ENCODE results near the gene NEURL1B.
A peak's percentile ranks its signal among the peaks of the same experiment; 100 is the strongest.
"Not testable (repeated sequence)": the region's sequence is repeated elsewhere in the genome, so short reads cannot be mapped to it uniquely, and the experiment has no call there.

NEURL1B gene

DNA sequence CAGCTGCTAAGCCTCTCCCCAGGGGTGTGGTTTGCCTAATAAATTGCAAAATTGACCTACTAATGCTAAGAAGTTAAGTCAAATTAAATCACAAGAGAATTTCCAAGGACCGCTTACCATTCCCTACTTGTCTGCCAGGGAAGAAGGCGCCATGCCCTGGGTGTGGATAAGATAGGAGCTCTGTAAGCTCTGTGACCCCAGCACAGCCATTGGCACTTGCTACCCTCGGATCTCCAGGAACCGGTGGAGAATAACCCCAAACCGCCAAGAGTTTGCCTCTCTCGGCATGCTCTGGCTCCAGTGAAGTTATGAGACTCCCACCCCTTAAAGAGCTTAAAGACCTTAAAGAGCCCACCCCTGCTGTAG lies 58.9 kb downstream of the NEURL1B start:
- no peak for DNase-seq

GRCh38 chr5:172700365-172701290 lies 59.6 kb downstream of the NEURL1B start:
- no peak for DNase-seq

GRCh38 chr5:172701291-172701656 lies 60.2 kb downstream of the NEURL1B start:
- DNase-seq, result no peak

- no peak for DNase-seq
Measured at GRCh38 chr5:172703952-172704351, 62.9 kb downstream of the NEURL1B start.

DNA sequence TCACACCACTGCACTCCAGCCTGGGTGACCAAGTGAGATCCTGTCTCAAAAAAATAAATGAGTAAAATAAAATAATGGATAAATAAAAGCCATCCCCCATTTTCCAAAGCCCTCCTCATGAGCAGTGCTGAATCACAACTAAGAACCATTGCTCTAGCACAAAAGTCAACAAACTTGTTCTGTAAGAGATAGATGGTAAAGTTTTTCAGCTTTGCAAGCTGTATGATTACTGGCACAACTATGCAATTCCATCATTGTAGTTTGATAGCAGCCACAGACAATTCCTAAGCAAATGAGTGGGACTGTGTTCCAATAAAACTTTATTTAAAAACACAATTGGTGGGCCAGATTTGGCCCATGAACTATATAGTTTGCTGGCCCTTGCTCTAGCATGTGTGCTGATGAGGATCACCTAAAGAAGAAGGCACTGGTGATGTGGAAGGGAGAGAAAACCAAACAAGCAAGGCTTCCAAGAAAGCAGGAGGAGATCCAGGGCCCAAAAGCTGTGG lies 64.6 kb downstream of the NEURL1B start:
- DNase-seq, result no peak

DNA sequence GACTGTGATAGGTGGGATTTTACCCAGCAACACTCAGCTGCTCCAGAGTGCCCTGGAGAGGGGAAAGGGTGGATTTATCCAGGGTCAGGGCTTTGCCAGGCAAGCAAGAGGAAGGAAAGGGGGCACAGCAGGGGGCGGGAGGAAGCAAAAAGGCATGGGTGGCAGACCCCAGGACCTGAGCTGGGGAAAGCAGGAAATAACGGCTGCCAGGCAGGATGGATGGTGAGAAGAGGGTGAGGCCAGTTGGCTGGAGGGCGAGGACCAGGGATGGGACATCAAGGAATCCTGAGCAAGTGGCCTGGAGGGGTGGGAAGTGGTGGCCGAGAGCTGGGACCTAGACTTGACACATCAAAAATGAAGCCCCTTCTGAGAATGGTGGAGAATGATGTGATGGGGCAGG lies 65.7 kb downstream of the NEURL1B start:
- DNase-seq, result no peak

- no peak for DNase-seq
Measured at GRCh38 chr5:172707285-172708182, 66.5 kb downstream of the NEURL1B start.

GRCh38 chr5:172708183-172708505 lies 67.1 kb downstream of the NEURL1B start:
- no peak for DNase-seq

GRCh38 chr5:172710676-172711075 lies 69.6 kb downstream of the NEURL1B start:
- no peak for DNase-seq

- DNase-seq, result not testable (repeated sequence)
Measured at GRCh38 chr5:172711321-172711861, 70.3 kb downstream of the NEURL1B start.

DNA sequence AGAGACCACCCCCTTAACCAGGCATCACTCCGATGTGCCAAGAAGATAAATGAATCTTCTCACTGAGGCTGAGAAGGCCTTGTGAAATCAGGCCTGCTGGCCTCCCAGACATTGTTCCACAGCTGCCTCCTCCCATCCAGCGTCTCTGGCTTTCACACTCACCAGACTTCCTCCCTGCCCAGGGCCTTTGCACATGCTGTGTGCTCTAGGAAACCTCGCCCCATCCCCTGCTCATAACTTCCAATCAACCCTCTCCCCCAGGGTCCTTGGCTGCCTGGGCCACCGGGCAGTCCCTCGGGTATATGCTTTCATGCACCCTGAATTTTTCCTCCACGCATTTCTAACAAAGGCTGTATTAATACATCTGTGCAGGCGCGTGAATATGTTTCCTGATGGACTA lies 71.5 kb downstream of the NEURL1B start:
- no peak for DNase-seq

DNA sequence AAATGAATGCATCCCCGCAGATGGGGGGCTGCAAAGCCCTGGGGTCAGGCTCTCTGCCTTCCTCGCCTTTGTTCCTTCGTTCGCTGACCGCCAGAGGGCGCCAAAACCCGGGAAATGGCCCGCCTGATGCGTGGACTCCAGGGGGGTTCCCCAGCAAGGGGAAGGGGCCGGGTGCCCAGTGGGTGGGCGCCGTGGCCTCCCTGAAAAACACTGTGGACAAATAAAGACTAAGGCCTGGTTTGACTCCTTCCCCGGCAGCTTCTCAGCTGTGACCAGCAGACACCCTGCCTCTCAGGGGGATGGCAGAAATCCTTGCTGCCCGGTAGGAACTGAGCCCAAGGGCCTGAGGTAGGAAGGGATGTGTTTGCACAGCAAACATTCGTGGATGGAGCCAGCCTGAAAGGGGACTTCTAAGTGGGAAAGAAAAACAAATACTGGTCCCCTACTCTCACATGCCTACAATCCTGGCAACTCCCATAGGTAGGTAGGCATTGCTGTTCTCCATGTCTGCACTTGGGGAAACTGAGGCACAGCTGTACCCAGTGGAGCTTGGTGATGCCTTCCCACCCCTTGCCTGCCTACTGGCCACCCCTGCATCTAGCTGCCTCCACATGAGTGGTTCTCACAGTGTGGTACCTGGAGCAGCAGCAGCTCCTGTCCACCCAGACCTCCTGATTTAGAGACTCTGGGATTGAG lies 72.2 kb downstream of the NEURL1B start:
- peak; percentile 74 for DNase-seq

DNA sequence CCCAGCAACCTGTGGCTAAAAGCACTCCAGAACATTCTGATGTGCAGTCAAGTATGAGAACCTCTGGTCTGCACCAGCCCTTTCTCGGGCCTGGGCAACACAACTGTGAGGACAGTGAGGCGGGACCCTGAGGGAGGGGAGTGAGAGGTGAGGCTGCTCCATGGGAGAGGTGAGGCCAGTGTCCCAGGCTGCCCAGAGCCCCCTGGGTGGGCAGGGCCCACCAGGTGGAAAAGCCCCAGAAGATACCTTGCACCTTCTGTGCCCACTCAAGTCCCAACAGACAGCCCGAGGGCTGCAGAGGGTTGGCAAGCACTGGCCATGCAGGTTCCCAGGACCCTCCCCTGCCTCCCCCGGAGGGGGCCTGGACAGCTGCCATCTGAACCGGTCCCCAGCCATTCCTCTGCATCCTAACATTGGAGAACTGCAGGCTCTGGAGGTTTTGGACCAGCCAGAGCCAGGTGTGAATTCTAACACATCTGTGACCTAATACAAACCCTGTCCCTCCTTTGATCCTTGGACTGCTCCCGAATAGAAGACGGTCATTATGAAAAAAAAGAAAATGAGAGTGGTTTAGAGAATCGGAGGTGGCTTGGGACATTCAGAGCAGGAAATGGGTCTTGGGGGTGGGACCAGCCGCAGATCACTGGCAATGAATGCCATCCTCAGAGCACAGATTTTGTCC lies 72.9 kb downstream of the NEURL1B start:
- DNase-seq, result no peak

- peak; percentile 63 for DNase-seq
Measured at GRCh38 chr5:172714491-172715420, 73.7 kb downstream of the NEURL1B start.

- DNase-seq, result no peak
Measured at GRCh38 chr5:172715421-172715780, 74.3 kb downstream of the NEURL1B start.

GRCh38 chr5:172715931-172716682 lies 75.0 kb downstream of the NEURL1B start:
- no peak for DNase-seq

DNA sequence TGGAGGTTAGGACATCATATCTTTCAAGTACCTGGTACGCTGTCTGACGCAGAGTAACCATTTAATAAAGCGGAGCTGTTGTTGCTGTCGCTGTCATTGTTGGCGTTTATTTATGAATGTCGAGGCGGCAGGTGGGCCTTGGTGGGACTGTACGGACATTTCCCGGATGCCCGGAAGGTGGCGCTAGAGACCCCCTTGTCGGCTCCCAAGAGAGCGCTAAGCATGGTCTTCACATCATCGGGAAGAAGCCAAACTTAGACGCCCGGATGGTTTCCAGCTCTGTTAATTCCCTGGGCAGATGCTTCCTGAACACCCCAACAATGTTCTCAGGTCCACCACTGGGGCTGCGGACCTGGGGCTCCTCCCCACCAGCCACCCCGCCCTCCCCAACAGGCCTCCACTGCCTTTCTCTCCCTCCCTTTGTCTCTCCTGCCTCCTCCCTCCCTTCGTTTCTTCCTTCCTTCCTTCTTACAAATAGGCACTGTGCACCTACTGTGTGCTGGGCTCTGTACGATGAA lies 75.8 kb downstream of the NEURL1B start:
- peak; percentile 82 for DNase-seq

DNA sequence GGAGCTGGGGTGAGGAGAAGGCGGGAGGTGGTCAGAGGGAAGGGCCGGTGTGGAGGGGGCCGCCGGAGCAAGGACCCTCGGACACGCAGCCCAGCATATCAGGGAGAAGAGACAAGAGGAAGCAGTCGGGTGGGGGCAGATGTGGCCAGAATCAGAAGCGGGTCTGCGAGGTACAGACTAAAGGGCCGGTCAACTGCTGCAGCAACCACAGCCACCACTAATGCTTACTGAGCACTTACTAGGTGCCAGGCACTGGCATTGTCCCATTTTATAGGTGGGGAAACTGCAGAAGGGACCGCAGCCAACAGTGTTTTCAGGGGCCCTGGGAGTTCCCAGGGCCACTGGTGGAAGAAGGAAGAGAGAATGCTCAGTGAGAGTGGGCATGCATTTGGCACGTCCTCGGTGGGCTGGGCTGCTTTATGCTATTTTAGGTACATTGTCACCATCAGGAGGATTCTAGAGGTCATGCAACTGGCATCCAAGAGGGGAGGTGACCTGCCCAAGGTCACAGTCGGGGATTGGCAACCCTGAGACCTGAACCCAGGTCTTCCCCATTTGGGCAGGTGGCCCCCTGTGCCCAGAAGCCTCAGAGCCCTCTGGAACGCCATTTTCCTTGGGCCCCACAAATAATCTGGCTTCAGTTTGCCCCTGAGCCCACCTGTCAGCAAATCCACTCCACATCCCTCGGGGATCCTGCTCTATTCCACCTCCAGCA lies 76.6 kb downstream of the NEURL1B start:
- DNase-seq, result no peak

- DNase-seq, result no peak
Measured at GRCh38 chr5:172718527-172719114, 77.6 kb downstream of the NEURL1B start.
